Chondrocyte (in vitro differentiated cells): Measurements from ENCODE around the gene CADPS. TPM values are rescaled to one million over a fixed set of nuclear protein-coding genes. Genes with fewer than 3 reads are reported as not detected.

Source experiments
- DNase-seq: peaks from one replicate; pipeline ENCODE4 v3.0.0; 2021; ENCODE audit warnings: mixed read lengths, low spot score
- H3K27ac Mint-ChIP-seq: one replicate; pipeline ENCODE4 v1.8.0; 2021; ENCODE audit warnings: mild to moderate bottlenecking, moderate library complexity, mixed read lengths; ENCODE audit not compliant: unreplicated experiment
- H3K27me3 Mint-ChIP-seq: 2 replicates; pipeline ENCODE4 v1.8.0; 2021; ENCODE audit warnings: low read depth, mixed read lengths
- H3K36me3 Mint-ChIP-seq: 2 replicates; pipeline ENCODE4 v1.8.0; 2021; ENCODE audit warnings: low read depth, mixed read lengths
- H3K4me1 Mint-ChIP-seq: 2 replicates; pipeline ENCODE4 v1.8.0; 2021; ENCODE audit warnings: low read depth, mild to moderate bottlenecking, mixed read lengths
- H3K4me3 Mint-ChIP-seq: one replicate; pipeline ENCODE4 v1.8.0; 2021; ENCODE audit warnings: mild to moderate bottlenecking, moderate library complexity, mixed read lengths; ENCODE audit not compliant: unreplicated experiment
- H3K9me3 Mint-ChIP-seq: 2 replicates; pipeline ENCODE4 v1.8.0; 2021; ENCODE audit warnings: low read depth, mixed read lengths
- total RNA-seq: library from RNA; stranded (reverse); gene quantifications from 3 replicates; pipeline ENCODE4 v1.2.1, GENCODE V29; 2021
- TF ChIP-seq, protein P1 (sequence below): fragments of 200-600 bp; sonication (generic); IDR thresholded peaks from 2 replicates; pipeline ENCODE4 v1.5.0; 2021; ENCODE audit warnings: antibody characterized with exemption, mild to moderate bottlenecking, moderate library complexity

Gene CADPS
- total RNA-seq, 1 donor from 2014 or later, result not detected

DNA sequence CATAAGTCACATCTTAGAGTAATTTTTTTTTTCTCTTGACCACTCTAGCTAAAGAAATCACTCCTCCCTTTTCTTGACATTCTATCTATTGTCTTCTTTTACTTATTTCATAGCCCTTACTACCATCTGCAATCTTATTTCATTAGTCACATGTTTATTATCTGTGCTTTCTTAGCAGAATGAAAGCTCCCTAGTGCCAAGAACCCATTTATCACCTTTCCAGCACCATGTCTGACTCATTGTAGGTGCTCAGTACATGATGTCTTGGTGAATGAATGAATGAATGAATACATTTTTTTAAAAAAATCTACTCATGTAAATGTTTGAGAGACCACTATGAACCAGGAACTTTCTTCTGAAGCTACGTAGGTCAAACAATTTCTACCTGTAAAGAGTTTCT, 157.2 kb downstream of the CADPS start:
- H3K27ac Mint-ChIP-seq, result no peak overlapping the region
- H3K27me3 Mint-ChIP-seq, result peaks cover 18% of the 10 kb centered on the region
- no peak overlapping the region for H3K4me3 Mint-ChIP-seq
- H3K4me1 Mint-ChIP-seq, result no peaks in the 10 kb centered on the region
- peaks cover 3% of the 10 kb centered on the region for H3K9me3 Mint-ChIP-seq
- TF ChIP-seq, protein P1, sequence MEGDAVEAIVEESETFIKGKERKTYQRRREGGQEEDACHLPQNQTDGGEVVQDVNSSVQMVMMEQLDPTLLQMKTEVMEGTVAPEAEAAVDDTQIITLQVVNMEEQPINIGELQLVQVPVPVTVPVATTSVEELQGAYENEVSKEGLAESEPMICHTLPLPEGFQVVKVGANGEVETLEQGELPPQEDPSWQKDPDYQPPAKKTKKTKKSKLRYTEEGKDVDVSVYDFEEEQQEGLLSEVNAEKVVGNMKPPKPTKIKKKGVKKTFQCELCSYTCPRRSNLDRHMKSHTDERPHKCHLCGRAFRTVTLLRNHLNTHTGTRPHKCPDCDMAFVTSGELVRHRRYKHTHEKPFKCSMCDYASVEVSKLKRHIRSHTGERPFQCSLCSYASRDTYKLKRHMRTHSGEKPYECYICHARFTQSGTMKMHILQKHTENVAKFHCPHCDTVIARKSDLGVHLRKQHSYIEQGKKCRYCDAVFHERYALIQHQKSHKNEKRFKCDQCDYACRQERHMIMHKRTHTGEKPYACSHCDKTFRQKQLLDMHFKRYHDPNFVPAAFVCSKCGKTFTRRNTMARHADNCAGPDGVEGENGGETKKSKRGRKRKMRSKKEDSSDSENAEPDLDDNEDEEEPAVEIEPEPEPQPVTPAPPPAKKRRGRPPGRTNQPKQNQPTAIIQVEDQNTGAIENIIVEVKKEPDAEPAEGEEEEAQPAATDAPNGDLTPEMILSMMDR, result no peak
- DNase-seq, result no peak
- H3K36me3 Mint-ChIP-seq, result no peaks in the 10 kb centered on the region

DNA sequence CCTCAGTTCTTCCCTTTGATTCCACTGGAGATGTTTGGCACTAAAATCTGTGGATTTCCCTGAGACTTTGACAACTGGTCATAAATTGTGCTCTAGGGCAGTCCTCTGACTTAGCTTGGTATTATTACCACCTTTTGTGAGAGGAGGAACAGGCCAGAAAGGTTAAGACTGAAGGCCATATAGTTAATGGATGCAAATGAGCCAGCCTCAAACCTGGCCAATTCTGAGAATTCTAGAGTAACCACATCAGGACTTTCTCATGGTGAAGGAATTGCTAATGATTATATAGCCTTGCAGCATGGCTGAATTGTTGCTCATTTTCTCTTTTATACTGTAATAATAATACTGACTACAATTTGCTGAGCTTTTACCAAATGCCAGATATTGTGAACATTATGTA, 162.5 kb downstream of the CADPS start:
- H3K36me3 Mint-ChIP-seq, result no peaks in the 10 kb centered on the region
- no peak overlapping the region for H3K4me3 Mint-ChIP-seq
- no peaks in the 10 kb centered on the region for H3K4me1 Mint-ChIP-seq

DNA sequence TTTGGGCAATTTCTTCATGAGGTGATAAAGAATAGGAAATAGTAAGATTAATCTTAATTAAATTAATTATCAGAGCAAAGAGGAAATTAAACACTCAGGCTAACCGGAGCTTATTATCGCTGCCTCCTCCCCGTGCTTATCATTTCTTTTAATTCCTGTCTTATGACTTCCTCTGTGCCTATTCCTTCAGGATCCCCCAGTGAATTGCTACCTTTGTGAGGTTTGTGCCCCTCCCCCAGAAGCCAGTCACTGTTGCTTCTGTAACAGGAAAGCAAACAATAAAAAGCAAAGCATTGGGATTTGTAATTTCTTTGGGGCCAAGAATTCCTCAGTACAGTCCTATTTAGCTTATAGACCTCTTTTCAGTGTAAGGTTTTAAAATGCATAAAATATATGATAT, 164.5 kb downstream of the CADPS start:
- no peaks in the 10 kb centered on the region for H3K36me3 Mint-ChIP-seq
- H3K4me3 Mint-ChIP-seq, result no peak overlapping the region
- H3K4me1 Mint-ChIP-seq, result no peaks in the 10 kb centered on the region
- H3K27ac Mint-ChIP-seq, result no peak overlapping the region
- DNase-seq, result no peak
- TF ChIP-seq, protein P1, result no peak
- peaks cover 15% of the 10 kb centered on the region for H3K27me3 Mint-ChIP-seq
- no peaks in the 10 kb centered on the region for H3K9me3 Mint-ChIP-seq

More for the DNA sequence above, 162.5 kb downstream of the CADPS start:
- DNase-seq, result no peak
- TF ChIP-seq, protein P1, result no peak
- H3K27me3 Mint-ChIP-seq, result peaks cover 23% of the 10 kb centered on the region
- peaks cover 3% of the 10 kb centered on the region for H3K9me3 Mint-ChIP-seq
- H3K27ac Mint-ChIP-seq, result no peak overlapping the region

DNA sequence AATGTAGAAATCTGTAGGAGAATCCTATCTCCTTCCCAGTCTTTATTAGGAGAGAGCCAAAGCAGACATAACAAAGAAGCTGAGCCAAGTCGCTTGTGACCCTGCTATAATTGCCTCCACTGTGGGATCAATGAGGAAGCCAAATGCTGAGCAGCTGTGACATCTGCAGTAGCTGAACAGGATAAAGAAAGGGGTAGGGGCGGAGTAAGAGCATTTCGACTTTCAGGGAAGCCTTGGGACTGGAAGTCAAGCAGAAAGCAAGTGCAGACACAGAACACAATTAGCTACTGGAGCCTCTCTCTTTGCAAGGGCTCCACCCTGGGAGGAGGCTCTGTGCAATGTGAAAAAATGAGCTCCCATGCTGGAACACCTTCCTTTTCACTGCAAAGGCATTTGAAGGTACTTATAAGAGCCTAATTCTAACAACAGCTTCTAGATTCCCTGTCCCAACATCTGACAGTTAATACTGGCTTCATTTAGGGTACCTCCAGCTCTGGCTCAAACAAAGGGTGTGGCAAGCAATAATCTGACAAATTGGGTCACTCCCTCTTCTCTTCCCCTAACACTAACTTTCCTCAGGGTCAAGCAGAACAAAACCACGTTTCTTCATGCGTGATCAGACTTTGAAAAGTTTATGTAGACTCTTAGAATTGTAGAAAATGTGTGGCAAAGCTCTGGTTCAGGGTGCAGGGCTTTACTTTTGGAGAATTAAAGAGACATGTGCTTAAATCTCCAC, 166.4 kb downstream of the CADPS start:
- no peaks in the 10 kb centered on the region for H3K9me3 Mint-ChIP-seq
- H3K36me3 Mint-ChIP-seq, result no peaks in the 10 kb centered on the region
- H3K4me1 Mint-ChIP-seq, result no peaks in the 10 kb centered on the region
- H3K27ac Mint-ChIP-seq, result no peak overlapping the region
- H3K27me3 Mint-ChIP-seq, result peaks cover 15% of the 10 kb centered on the region
- DNase-seq, result no peak
- no peak overlapping the region for H3K4me3 Mint-ChIP-seq
- TF ChIP-seq, protein P1, result no peak

DNA sequence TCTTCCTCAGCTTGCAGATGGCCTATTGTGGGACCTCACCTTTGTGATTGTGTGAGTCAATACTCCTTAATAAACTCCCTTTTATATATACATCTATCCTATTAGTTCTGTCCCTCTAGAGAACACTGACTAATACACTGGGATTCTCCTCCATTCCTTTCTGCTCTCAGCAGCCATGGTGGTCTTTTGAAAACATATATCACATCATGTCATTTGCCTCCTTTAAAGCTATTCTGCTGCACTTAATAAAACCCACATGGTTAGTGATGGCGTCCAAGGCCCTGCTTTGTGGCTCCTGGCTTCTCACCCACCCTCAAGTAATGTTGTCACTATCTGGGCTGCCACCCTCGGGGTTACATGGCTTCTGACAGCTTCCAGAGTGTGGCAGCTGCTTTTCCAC, 169.5 kb downstream of the CADPS start:
- no peak for DNase-seq
- TF ChIP-seq, protein P1, result no peak
- no peaks in the 10 kb centered on the region for H3K36me3 Mint-ChIP-seq
- peaks cover 3% of the 10 kb centered on the region for H3K4me1 Mint-ChIP-seq
- H3K27ac Mint-ChIP-seq, result no peak overlapping the region
- H3K27me3 Mint-ChIP-seq, result peaks cover 16% of the 10 kb centered on the region
- H3K9me3 Mint-ChIP-seq, result no peaks in the 10 kb centered on the region
- H3K4me3 Mint-ChIP-seq, result no peak overlapping the region
